ENCODE data around the gene EPN2.

GRCh38 chr17:19273731-19274130, 36.6 kb downstream of the EPN2 start:
- TF ChIP-seq REST (IDR thresholded peaks at IDR 0.05; ENCODE audit: insufficient read depth in 1 of 2, low read depth in 2 of 2, low read length in 2 of 2) (no peak), TAF1 (IDR thresholded peaks at IDR 0.05; ENCODE audit: borderline replicate concordance, insufficient read depth, low read length) (no peak), POLR2AphosphoS5 (IDR thresholded peaks at IDR 0.05; ENCODE audit: low read depth, low read length) (no peak)
